Measurements from ENCODE around the gene BAIAP2L2. TPM values are rescaled to one million over a fixed set of nuclear protein-coding genes. Genes with fewer than 3 reads are reported as not detected.
A peak's percentile ranks its signal among the peaks of the same experiment; 100 is the strongest.

Gene BAIAP2L2
- total RNA-seq, 3 donors from 2014 or later (not counting 1 experiment from before 2014, with no cell fraction given): 0.99 to 1.9 (median 1.2) TPM

- Mint-ChIP-seq H3K4me3 (no peak overlapping the region), H3K27ac (no peak overlapping the region), H3K4me1 (peaks cover 9 to 24% of the 10 kb centered on the region in 2 donors), H3K9me3 (no peaks in the 10 kb centered on the region), H3K36me3 (no peaks in the 10 kb centered on the region), H3K27me3 (ENCODE audit: low read depth in 2 of 2) (no peaks in the 10 kb centered on the region)
- TF ChIP-seq CTCF (IDR thresholded peaks at IDR 0.05): no peak
- Histone ChIP-seq H3K4me3 (ENCODE audit: low read length) (no peak overlapping the region), H3K27ac (ENCODE audit: low read length) (no peak overlapping the region), H3K36me3 (ENCODE audit: control insufficient read depth, insufficient read depth, low read length) (peaks cover 49% of the 10 kb centered on the region), H3K27me3 (ENCODE audit: control insufficient read depth, insufficient read depth, low read length) (no peaks in the 10 kb centered on the region), H3K4me1 (ENCODE audit: control insufficient read depth, insufficient read depth, low read length) (peaks cover 24% of the 10 kb centered on the region), H3K9me3 (ENCODE audit: control insufficient read depth, insufficient read depth, low read length) (no peaks in the 10 kb centered on the region)
- DNase-seq (no peak), ATAC-seq (no peak)
- 85% methylated on average over 1 of the region's 1 CpG for WGBS (ENCODE audit: insufficient coverage)
- intact Hi-C loops (cut with micrococcal nuclease): no loop called here
Measured at GRCh38 chr22:38136607-38137006, 26.1 kb upstream of the BAIAP2L2 start.

- Histone ChIP-seq H3K9me3 (ENCODE audit: control insufficient read depth, insufficient read depth, low read length) (no peaks in the 10 kb centered on the region), H3K36me3 (ENCODE audit: control insufficient read depth, insufficient read depth, low read length) (peaks cover 53% of the 10 kb centered on the region), H3K4me3 (ENCODE audit: low read length) (no peak overlapping the region), H3K27me3 (ENCODE audit: control insufficient read depth, insufficient read depth, low read length) (no peaks in the 10 kb centered on the region), H3K4me1 (ENCODE audit: control insufficient read depth, insufficient read depth, low read length) (peaks cover 11% of the 10 kb centered on the region), H3K27ac (ENCODE audit: low read length) (no peak overlapping the region)
- no peak overlapping the region for H3K4me3 Mint-ChIP-seq
- intact Hi-C loops (cut with micrococcal nuclease): no loop called here
- no peak for TF ChIP-seq CTCF (IDR thresholded peaks at IDR 0.05)
- H3K27ac Mint-ChIP-seq: peak overlapping the region; percentile 11 to 33
- H3K36me3 Mint-ChIP-seq: no peaks in the 10 kb centered on the region
- no peak for DNase-seq
- no peaks in the 10 kb centered on the region for H3K27me3 Mint-ChIP-seq (ENCODE audit: low read depth in 2 of 2)
- 92% methylated on average over 4 of the region's 4 CpGs for WGBS (ENCODE audit: insufficient coverage)
- no peaks in the 10 kb centered on the region for H3K9me3 Mint-ChIP-seq
- ATAC-seq: no peak
- peaks cover 9 to 14% of the 10 kb centered on the region in 2 donors for H3K4me1 Mint-ChIP-seq
Measured at GRCh38 chr22:38135133-38135706, 24.7 kb upstream of the BAIAP2L2 start.

- no peak overlapping the region for H3K4me3 ChIP-seq (ENCODE audit: low read length)
- H3K4me1 ChIP-seq (ENCODE audit: control insufficient read depth, insufficient read depth, low read length): peaks cover 4% of the 10 kb centered on the region
- Mint-ChIP-seq H3K27me3 (ENCODE audit: low read depth in 2 of 2) (no peaks in the 10 kb centered on the region), H3K9me3 (no peaks in the 10 kb centered on the region), H3K4me1 (peaks cover 9 to 10% of the 10 kb centered on the region in 2 donors), H3K4me3 (no peak overlapping the region), H3K36me3 (no peaks in the 10 kb centered on the region), H3K27ac (no peak overlapping the region)
- WGBS (ENCODE audit: insufficient coverage): 99% methylated on average over 4 of the region's 4 CpGs
- ATAC-seq: no peak
- no peaks in the 10 kb centered on the region for H3K9me3 ChIP-seq (ENCODE audit: control insufficient read depth, insufficient read depth, low read length)
- intact Hi-C loops (cut with micrococcal nuclease): no loop called here
- peaks cover 66% of the 10 kb centered on the region for H3K36me3 ChIP-seq (ENCODE audit: control insufficient read depth, insufficient read depth, low read length)
- no peak for TF ChIP-seq CTCF (IDR thresholded peaks at IDR 0.05)
- no peak overlapping the region for H3K27ac ChIP-seq (ENCODE audit: low read length)
- no peaks in the 10 kb centered on the region for H3K27me3 ChIP-seq (ENCODE audit: control insufficient read depth, insufficient read depth, low read length)
- no peak for DNase-seq
Measured at GRCh38 chr22:38133331-38133730, 22.8 kb upstream of the BAIAP2L2 start.

- no peaks in the 10 kb centered on the region for H3K27me3 ChIP-seq (ENCODE audit: control insufficient read depth, insufficient read depth, low read length)
- no peak overlapping the region for H3K27ac ChIP-seq (ENCODE audit: low read length)
- ATAC-seq: no peak
- H3K4me1 ChIP-seq (ENCODE audit: control insufficient read depth, insufficient read depth, low read length): peaks cover under 1% of the 10 kb centered on the region
- Mint-ChIP-seq H3K4me1 (peaks cover 9 to 10% of the 10 kb centered on the region in 2 donors), H3K27ac (no peak overlapping the region), H3K9me3 (no peaks in the 10 kb centered on the region), H3K36me3 (no peaks in the 10 kb centered on the region), H3K4me3 (no peak overlapping the region), H3K27me3 (ENCODE audit: low read depth in 2 of 2) (no peaks in the 10 kb centered on the region)
- 97% methylated on average over 28 of the region's 28 CpGs for WGBS (ENCODE audit: insufficient coverage)
- TF ChIP-seq CTCF (IDR thresholded peaks at IDR 0.05): no peak
- intact Hi-C loops (cut with micrococcal nuclease): no loop called here
- H3K36me3 ChIP-seq (ENCODE audit: control insufficient read depth, insufficient read depth, low read length): peaks cover 66% of the 10 kb centered on the region
- no peak for DNase-seq
- no peaks in the 10 kb centered on the region for H3K9me3 ChIP-seq (ENCODE audit: control insufficient read depth, insufficient read depth, low read length)
- H3K4me3 ChIP-seq (ENCODE audit: low read length): no peak overlapping the region
Measured at GRCh38 chr22:38132794-38133193, 22.3 kb upstream of the BAIAP2L2 start.
